Frontal cortex (tissue), 4 donors: ENCODE data around the gene DIPK1B. TPM values are rescaled to one million over a fixed set of nuclear protein-coding genes. Genes with fewer than 3 reads are reported as not detected.

Experiments used
- DNase-seq, 2 donors: peaks; one replicate each; pipeline ENCODE4 v3.0.0; 2012; ENCODE audit warnings: low spot score in 2 of 2
- FAIRE-seq: peaks from 2 replicates; lab custom pipeline; 2012; peaks lifted over from hg19 to GRCh38; lab: Jason Lieb, UNC
- total RNA-seq: library from RNA; depleted of rRNA; stranded (reverse); fragments of >200 nt; gene quantifications from one replicate; pipeline ENCODE4 v1.2.3, GENCODE V29; 2014
- donor health status: control.
- donor health status: control.
- donor health status: control.

Gene DIPK1B
- total RNA-seq, 1 donor from 2014 or later, result 26.9 TPM

GRCh38 chr9:136685216-136685615, 27.2 kb upstream of the DIPK1B start:
- FAIRE-seq, result no peak
- no peak for DNase-seq

- FAIRE-seq (no peak), DNase-seq (no peak)
Measured at GRCh38 chr9:136685790-136686533, 26.4 kb upstream of the DIPK1B start.

- FAIRE-seq, result no peak
- DNase-seq, result no peak
Measured at GRCh38 chr9:136686534-136686793, 25.9 kb upstream of the DIPK1B start.

- peak; percentile 80 to 87 for DNase-seq
- FAIRE-seq, result no peak
Measured at GRCh38 chr9:136686794-136687711, 25.3 kb upstream of the DIPK1B start, which contains the start of gene AGPAT2. Gene AGPAT2, minus strand, starts transcription at chr9:136687457. Its CDS starts 100 bp downstream, at chr9:136687357.

- no peak for FAIRE-seq
- DNase-seq, result no peak
Measured at GRCh38 chr9:136687721-136688223, 24.6 kb upstream of the DIPK1B start.

DNA sequence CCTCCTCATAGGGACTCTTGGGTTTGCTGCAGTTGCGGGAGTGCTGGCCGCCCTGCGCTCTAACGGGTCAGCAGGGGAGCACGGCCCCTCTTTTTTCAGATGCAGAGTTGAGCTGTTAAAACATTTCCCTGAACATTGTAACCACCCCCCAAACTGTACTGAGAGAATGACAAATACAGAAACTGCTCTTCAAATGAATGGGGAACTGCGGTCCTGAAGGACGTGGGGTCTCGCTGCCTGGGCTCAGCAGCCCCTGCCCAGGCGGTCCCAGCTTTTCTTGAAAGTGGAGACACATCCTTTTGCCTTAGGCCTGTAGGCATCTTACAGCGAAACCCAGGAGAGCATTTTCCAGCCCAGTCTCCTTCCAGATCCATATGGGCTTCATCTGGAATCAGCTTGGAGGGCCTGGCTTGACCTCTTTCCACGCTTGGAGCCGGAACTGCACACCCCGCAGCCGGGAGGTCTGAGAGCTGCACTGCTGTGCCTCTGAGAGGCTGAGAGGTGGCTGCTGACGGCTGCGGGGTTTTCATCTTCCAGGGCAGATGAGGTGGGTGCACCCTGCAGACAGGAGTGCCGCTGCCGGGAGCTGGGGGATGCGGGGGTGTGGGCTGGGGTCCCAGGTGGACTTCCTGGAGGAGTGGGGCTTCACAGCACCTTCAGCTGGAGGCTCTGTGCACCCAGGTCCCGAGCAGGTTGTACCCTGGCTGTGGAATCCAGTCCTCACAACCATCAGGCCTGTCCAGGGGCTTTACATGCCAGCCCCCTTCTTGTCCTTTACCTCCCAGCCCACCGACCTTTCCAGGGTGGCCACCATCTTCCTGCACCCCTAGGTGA, 23.9 kb upstream of the DIPK1B start:
- DNase-seq (no peak), FAIRE-seq (no peak)

- FAIRE-seq, result no peak
- no peak for DNase-seq
Measured at GRCh38 chr9:136689108-136689460, 23.3 kb upstream of the DIPK1B start.

DNA sequence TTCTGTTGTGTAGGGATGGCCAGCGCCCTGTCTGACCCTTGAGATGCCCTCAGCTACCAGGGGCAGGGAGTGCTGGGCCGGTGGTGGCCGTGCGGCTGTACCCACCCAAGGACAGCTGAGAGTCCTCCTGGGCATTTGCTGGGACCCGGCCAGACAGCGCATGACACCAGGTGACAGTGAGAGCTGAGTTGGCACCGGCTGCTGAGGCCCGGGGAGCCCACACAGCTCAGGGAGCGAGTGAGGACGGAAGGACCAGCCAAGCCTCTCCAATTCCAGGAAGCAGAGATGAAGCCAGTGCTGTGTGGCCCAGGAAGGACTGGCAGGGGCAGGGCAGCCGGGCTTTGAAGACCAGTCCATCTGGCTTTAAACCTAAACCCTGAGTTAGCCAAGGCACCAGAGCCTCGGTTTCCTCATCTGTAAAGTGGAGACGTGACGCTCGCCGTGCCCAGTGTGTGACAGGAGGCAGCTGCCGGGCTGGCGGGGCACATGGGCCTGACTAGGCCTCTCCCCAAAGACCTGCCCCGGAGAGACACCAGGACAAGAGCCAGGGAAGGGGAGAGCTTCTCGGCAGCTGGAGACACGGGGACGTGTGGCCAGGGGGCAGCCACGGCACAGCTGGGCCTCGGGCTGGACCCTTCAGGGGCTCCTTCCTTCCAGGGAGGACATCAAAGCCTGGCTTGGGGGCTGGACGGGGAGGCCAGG, 22.1 kb upstream of the DIPK1B start:
- FAIRE-seq, result no peak
- no peak for DNase-seq

DNA sequence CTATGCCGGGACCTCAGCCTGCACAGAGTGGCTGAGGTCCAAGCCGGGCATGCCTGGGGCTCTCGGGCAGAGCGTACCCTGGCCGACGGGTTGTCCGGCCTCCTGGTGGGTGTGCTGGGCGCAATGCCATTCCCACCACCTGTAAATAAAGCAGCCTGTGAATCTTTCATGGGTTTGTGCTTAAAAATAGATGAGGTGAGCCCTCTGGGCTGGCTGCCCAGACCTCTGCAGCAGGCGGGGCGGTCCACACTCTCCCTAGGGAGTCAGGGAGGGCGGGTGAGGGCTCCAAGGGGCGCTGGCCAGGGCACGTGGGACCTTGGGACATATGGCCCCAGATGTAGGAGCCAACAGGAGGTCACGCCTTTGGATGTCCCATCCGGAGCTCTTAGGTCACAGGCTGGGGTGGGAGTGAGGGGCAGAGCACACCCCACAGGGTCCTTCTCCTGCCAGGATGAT, 21.5 kb upstream of the DIPK1B start:
- FAIRE-seq (no peak), DNase-seq (no peak)

GRCh38 chr9:136691316-136692184, 20.8 kb upstream of the DIPK1B start:
- DNase-seq (no peak), FAIRE-seq (no peak)

DNA sequence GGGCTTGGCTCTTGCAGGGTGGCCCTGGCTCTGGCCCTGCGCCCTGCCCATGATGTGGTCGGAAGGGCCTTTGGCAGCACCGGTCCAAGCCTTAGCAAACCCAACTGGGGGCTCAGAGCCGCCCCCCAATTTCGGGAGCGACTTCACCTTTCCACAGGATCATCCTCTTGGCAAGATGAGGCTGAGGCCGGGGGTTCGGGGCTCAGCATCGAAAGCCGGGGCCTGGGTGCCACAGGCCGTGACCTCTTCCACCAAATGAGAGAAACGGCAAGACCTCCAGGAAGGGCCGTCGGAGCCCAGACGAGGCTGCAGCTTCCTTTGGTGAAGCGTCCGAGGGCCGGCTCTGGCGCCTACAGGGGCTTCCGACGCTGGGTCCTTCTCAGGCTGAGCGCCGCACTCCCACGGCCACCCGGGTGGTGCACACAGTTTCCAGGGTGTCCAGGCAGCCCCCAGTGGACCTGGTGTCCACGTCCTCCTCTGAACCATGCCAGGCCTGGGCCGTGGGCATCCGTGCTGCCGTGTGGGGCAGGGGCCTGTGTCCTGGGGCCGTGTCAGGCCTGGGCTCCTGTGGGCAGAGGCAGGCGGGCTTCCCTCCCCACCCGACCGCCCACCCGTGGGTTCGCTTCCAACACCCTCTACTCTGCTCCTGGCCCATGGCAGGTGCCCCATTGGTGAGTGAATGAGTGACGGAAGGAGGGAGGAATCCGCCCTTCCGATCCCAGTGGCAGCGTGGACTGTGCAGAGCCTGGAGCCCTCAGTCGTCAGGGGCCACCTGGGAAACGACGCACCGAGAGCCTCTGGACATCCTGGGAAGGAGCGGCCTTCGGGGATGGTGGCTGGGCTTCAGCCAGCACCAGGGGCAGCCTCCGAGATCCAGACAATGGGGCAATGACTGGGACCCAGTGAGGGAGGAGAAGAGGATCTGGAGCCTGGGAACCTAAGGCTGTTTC, 19.9 kb upstream of the DIPK1B start:
- FAIRE-seq, result no peak

GRCh38 chr9:136693135-136693489, 19.3 kb upstream of the DIPK1B start:
- no peak for FAIRE-seq
- no peak for DNase-seq

More for the DNA sequence above, 19.9 kb upstream of the DIPK1B start:
- DNase-seq, result no peak

DNA sequence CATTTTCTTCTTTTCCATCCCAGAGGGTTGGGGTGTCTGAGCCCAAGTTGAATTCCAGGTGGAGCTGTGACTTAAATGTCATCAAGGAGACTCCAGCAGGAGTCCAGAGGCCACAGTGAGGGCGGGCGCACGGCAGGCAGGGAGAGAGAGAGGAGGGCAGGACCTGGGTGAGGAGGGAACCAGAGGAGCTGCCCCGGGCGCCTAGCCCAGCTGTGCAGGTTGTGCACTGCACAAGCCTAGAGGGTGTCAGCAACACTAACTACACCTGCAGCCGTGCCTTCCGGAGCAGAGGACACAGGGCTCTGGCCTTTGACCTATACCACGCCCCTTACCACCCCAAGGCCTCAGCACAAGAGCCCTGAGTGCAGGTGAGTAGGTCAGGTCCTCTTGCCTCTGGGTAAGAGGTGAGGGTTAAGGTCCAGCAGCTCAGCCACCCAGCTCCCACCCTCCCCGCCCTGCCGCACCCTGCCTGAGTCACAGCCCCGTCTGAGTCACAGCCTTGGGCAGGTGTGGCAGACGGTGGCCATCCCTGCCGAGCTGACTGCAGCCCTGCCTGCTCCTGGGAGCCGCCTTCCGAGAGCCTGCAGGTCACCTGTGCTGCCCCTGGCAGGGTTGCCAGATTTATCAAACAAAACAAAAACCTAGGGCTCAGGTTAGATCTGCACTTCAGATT, 18.7 kb upstream of the DIPK1B start:
- FAIRE-seq, result no peak
- DNase-seq, result no peak

- DNase-seq, result peak in 1 of 2 donors; percentile 74
- FAIRE-seq, result no peak
Measured at GRCh38 chr9:136694163-136694871, 18.1 kb upstream of the DIPK1B start.

- DNase-seq (no peak), FAIRE-seq (no peak)
Measured at GRCh38 chr9:136694872-136695247, 17.5 kb upstream of the DIPK1B start.

DNA sequence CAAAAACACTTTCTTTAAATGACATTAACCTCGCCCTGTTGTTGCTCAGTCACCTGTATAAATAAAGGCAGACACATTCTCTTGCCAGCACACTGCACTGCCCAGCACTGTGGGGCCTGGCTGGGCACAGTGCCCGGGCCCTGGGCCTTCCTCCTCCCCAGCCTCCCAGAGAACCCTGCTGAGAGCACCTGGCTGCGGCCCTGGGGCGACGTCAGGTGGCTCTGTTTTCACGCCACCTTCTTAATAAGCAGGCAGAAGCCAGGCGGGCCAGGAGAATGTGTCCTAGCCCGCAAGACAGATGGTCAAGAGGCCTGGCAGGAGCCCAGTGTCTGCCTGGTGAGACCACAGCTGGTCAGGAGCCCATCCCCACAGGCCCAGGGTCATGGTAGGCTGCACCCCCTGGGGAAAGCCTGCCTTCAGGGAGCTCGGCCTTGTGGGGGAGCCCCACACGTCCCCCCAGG, 16.9 kb upstream of the DIPK1B start:
- FAIRE-seq (no peak), DNase-seq (no peak)
